Measurements from ENCODE around the gene UQCRHL.

UQCRHL gene

GRCh38 chr1:15796086-15796462, 11.4 kb downstream of the UQCRHL start:
- no peak for DNase-seq

DNA sequence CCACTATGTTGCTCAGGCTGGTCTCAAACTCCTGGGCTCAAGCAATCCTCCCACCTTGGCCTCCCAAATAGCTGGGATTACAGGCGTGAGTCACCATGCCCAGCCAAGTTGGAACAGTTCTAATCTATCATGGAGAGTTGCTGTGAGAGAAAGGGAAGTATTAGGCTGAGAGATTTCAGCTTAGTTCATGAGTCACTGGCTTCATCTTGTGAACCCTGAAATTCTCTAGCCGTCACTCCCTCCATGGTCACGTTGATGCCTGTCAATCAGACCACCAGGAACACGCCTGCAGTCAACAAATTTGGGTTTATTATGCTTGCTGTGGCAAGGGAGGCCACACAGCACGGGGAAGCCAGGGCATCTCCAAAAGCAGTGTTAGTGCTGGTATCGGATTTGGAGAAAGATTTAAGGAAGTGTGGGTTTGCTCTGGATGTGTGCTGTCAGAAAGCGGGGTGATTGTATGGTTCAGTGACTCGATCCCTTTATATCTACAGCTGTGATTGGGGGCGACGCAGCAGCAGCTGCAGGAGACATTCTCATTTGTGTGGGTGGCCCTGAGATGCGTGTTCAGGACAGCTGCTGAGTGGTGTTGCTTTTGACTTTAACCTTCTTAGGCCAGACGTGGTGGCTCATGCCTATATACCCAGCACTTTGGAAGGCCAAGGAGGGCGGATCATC, 18.7 kb downstream of the UQCRHL start:
- no peak for DNase-seq

DNA sequence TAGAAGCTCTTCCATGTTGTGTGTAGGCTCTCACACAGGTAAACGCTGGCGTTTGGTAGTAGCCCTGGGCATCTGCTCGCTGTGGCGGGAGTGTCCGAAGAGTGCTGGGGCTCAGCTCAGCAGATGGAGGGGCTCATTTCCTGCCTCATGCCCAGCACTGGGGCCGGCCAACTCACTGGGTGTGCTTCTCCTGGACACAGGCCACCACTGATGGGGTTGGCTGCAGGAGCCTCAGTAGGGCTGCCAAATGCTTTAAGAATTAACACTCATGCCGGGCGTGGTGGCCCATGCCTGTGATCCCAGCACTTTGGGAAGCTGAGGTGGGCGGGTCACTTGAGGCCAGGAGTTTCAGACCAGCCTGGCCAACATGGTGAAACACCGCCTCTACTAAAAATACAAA, 20.9 kb downstream of the UQCRHL start:
- no peak for DNase-seq

GRCh38 chr1:15785683-15786082, 21.8 kb downstream of the UQCRHL start:
- no peak for DNase-seq

DNA sequence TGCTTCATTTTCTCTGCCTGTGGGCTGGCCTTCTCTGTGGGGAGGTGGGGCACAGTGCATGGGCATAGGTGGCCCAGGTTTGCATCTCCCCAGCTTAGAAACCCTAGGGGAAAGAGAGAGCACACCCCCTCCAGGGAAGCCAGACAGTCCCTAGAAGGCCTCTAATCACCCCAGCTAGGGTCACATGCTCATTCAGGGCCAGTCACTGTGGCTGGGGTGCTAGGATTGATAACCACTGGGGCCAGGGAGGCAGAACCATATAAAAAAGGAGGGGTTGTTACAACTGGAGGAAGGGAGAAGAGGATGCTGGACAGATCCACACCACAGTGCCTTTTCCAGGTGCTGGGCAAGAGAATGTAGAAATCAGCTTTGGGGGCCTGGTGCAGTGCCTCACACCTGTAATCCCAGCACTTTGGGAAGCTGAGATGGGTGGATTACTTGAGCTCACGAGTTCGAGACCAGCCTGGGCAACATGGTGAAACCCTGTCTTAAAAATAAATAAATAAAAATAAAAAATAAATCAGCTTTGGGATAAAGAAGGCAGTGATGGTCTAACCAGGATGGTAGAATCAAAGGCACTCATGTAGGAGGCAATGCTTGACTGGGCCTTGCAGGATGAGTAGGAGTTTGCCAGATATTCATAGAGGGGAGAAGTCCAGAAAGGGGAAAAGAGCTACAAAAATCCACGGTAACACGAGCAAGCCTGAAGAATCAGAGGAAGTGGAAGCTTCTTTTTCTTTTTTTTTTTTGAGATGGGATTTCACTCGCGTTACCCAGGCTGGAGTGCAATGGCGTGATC, 29.3 kb downstream of the UQCRHL start:
- no peak for DNase-seq

GRCh38 chr1:15775706-15776105, 31.7 kb downstream of the UQCRHL start:
- no peak for DNase-seq

DNA sequence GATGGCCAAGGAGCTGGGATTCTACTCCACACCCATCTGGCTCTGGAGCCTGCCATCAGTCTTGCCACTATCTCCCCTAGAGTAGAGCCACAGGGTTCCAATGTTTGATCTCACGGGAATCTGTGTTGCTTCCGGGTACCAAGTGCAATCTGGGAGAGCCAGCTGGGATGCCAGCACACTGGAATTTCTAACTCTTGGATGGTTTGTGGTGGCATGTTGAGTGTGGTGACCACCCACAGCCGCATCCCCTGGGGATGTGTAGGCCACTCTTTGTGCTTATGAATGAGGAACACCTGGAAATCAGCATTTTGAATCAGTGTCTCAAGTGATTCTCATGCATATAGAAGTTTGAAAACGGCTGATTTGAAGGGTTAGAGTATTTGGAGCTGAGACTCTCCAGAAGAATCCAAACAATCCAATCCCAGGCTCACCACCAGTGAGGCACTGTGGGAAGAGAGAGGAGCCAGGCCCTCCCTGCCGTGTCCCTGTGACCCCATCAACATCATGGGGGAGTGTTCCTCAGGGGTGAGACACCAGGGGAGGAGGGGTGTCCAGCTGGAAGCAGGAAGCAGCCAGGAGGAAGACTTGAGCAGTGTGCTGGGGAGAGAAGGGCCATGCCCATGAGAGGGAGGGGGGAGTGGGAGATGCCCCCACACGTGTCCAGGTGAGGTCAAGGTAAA, 35.5 kb downstream of the UQCRHL start:
- DNase-seq: no peak

DNA sequence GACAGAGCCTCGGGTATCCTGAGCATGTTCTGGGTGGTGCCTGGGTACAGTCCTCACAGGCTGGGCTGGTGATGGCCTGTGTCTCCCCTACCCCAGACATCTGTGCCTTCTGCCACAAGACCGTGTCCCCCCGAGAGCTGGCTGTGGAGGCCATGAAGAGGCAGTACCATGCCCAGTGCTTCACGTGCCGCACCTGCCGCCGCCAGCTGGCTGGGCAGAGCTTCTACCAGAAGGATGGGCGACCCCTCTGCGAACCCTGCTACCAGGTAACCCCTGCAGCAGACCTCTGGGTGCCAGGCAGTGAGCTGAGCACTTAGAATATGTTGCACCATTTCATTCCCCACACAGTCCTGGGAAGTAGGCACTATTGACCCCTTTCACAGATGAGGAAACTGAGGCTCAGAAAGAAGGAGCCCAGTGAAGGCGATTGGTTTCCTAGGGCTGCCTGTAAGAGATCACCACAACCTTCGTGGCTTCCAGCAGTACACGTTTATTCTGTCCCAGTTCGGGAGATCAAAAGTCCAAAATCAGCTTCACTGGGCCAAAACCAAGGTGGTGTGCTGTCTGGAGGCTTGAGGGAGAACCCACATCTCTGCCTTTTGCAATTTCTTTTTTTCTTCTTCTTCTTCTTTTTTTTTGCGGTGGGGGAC, 37.0 kb downstream of the UQCRHL start:
- no peak for DNase-seq

DNA sequence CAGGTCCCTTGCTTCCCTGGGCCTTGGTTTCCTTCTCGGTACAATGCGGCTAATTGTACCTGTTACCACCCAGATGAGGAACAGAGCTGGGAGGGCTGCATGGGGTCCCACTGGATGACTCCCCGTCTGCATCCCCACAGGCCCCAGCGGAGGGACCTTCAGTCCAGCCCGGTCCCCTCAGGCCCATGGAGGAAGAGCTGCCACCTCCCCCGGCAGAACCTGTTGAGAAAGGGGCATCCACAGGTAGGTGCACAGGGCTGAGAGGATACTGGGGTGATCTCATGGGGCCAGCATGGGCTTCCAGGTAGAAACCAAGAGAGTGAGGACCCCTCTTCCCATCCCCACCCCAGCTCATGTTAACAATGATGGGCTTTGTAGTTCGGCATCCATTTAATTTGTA, 39.1 kb downstream of the UQCRHL start:
- DNase-seq: no peak

DNA sequence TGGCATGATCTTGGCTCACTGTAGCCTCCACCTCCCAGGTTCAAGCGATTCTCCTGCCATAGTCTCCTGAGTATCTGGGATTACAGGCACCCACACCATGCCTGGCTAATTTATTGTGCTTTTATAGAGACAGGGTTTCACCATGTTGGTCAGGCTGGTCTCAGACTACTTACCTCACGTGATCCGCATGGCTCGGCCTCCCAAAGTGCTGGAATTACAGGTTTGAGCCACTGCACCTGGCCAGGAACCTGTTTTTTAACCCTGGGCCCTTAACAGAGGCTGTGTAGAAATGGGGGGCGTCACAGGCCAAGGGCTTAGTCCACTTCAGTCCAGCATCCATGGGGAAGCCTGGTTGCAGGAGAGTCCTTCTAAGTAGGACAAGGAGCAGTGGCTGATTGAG, 39.5 kb downstream of the UQCRHL start:
- DNase-seq: no peak

GRCh38 chr1:15765495-15766194, 41.8 kb downstream of the UQCRHL start:
- DNase-seq: no peak

GRCh38 chr1:15764890-15765289, 42.6 kb downstream of the UQCRHL start:
- no peak for DNase-seq

- no peak for DNase-seq
These were observed 43.1 kb downstream of the UQCRHL start for GRCh38 chr1:15764269-15764764.

GRCh38 chr1:15762546-15762945, 44.9 kb downstream of the UQCRHL start:
- DNase-seq: no peak

GRCh38 chr1:15761366-15762128, 45.9 kb downstream of the UQCRHL start:
- no peak for DNase-seq

- DNase-seq: no peak
These were observed 46.8 kb downstream of the UQCRHL start for GRCh38 chr1:15760520-15761211.

DNA sequence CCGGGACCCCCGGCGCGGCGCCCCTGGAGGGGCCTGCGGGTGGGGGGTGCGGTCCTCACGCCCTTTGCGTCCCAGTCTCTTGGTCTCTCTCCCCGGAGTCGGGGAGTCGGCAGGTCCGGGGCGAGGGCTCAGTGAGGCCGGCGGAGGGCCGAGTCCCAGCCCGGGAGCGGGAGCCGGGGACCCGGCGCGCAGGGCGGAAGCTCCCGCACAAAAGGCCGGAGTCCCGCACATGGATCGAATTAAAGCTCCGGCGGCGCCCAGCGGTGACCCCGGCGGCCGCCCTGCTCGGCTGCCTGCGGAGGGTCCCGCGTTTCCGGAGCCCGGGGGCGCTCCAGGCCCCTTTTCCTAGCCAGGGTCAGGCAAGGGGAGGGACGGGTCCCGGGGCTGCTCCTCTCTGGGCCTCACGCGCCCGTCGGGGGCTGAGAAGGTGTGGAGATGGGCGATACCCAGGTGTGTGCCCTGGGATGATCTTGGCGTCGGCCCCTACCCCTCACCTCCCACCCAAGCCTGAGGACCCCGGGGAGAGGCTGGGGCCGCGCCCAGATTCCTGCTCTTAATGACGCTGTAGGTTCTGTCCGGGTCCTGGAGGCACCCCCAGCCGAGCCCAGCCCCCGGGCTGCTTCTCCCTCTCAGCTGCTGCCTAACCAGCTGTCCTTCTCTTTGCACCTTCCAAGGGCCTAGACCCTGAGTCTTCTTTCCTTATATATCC, 48.3 kb downstream of the UQCRHL start:
- DNase-seq: no peak

DNA sequence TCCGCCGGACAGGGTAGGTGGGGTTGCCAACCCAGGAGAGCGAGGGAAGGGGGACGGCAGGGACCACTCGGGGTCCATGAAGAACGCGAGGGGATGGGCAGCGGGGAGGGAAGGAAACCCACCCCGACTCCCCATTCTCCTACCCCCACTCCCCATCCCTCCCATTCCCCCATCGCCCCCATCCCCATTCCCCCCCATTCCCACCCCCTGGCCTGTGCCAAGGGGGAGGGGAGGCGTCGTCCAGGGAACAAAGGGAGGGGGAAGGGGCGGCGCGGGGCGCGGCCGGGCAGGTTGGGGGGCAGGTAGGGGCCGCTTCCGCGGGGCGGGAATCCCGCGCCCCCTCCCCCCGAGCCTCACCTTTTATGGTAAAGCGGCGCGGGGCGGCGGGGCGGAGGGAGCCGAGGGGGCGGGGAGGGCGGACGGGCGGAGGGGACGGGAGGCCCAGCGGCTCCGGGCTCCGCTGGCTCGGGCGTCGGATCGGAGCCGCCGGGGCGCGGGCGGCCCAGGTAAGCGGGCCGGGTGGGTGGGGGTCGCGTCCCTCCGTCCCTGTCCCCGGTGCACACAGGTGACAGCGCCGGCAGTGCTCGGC, 49.0 kb downstream of the UQCRHL start, which contains the start of gene FBLIM1:
FBLIM1 (plus strand) TSS at position 453 of the 589 bp plus-strand sequence. CDS start 6,189 bp downstream, outside the sequence.
- no peak for DNase-seq

DNA sequence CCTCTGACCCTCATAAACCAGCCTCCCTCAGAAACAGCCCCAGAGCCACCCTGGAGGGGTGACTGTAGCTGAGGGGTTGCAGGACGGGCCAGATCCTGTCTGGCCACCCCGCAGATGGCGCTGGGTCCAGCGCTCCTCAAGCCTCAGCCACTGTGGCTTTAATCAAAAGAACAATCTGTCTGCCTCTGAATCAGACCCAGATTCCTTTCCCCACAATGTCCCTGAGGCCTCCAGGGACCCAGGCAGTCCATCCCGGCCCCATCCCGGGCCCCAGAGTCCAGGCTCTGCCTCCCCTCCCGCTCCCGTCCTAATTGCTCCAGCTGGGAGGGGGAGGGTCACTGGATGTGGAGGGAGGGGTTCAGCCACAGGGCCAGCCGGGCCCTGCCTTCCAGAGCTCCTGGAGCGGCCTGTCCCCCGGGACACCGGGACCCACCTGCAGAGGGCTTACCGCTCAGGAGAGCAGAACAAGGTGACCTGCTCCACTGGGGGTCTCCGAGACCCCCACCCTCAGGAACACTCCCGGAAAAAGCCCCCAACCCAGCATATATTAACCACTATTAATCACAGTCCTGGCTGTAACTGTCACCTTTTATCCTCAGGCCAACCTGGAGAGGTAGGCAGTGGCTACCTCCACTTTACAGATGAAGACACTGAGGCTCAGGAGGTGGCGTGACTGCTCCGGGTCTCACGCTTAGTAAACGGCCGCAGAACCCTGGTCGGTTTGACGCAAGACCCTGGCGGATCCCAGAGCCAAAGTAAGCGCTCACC, 49.7 kb downstream of the UQCRHL start:
- DNase-seq: no peak

All from NCI-H2081 treated with DMSO at 0.1 percent for 48 hours (cell line).